ENCODE data around the gene LSM11.

DNA sequence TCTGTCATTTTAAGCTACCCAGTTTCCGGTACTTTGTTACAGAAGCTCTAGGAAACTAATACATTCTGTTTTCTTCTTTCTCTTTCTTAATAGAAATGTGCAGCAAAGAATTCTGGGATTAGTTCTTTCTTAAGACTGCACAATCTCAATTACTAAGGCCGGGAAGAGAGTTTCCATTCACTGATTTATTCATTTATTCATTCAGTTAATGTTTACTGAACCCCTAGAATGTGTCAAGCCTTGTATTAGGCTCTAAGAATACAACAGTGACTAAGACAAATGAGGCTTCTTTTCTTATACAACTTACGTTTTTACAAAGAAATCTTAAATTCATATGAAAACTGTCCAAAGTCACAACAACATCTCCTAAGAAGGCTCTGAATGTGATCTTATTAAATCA is 39.8 kb upstream of the LSM11 start:
- TF ChIP-seq, protein P1, sequence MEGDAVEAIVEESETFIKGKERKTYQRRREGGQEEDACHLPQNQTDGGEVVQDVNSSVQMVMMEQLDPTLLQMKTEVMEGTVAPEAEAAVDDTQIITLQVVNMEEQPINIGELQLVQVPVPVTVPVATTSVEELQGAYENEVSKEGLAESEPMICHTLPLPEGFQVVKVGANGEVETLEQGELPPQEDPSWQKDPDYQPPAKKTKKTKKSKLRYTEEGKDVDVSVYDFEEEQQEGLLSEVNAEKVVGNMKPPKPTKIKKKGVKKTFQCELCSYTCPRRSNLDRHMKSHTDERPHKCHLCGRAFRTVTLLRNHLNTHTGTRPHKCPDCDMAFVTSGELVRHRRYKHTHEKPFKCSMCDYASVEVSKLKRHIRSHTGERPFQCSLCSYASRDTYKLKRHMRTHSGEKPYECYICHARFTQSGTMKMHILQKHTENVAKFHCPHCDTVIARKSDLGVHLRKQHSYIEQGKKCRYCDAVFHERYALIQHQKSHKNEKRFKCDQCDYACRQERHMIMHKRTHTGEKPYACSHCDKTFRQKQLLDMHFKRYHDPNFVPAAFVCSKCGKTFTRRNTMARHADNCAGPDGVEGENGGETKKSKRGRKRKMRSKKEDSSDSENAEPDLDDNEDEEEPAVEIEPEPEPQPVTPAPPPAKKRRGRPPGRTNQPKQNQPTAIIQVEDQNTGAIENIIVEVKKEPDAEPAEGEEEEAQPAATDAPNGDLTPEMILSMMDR (IDR thresholded peaks at IDR 0.05), result no peak
- no peak for TF ChIP-seq POLR2A (IDR thresholded peaks at IDR 0.05)

All from lower leg skin (tissue), 3 donors.